LNCaP clone FGC (cell line): ENCODE data around the gene TAGLN.

ENCODE experiments used
- DNase-seq: peaks from one replicate; pipeline ENCODE4 v3.0.0-alpha.2; 2011; ENCODE audit warnings: low read depth
- H3K4me3 ChIP-seq: 2 replicates; pipeline ENCODE4 v1.5.1; 2011; ENCODE audit warnings: mild to moderate bottlenecking, low read depth, low read length, control low read depth
- TF ChIP-seq, protein P1 (sequence below): IDR thresholded peaks from 2 replicates; pipeline ENCODE4 v1.5.1; 2012; ENCODE audit warnings: mild to moderate bottlenecking; ENCODE audit not compliant: control insufficient read depth, insufficient read depth; ENCODE audit errors: extremely low read depth

TAGLN gene

DNA sequence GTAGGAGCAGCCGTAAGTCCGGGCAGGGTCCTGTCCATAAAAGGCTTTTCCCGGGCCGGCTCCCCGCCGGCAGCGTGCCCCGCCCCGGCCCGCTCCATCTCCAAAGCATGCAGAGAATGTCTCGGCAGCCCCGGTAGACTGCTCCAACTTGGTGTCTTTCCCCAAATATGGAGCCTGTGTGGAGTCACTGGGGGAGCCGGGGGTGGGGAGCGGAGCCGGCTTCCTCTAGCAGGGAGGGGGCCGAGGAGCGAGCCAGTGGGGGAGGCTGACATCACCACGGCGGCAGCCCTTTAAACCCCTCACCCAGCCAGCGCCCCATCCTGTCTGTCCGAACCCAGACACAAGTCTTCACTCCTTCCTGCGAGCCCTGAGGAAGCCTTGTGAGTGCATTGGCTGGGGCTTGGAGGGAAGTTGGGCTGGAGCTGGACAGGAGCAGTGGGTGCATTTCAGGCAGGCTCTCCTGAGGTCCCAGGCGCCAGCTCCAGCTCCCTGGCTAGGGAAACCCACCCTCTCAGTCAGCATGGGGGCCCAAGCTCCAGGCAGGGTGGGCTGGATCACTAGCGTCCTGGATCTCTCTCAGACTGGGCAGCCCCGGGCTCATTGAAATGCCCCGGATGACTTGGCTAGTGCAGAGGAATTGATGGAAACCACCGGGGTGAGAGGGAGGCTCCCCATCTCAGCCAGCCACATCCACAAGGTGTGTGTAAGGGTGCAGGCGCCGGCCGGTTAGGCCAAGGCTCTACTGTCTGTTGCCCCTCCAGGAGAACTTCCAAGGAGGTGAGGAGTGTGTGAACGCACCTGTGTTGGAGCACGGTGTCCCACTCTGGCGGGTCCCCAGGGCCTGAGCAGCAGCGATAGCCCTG, at the start of gene TAGLN:
TSS of gene TAGLN (plus strand) at position 318 of the 863 bp plus-strand sequence. CDS start 3,644 bp downstream, outside the sequence.
- no peak within 1 kb of the TSS for H3K4me3 ChIP-seq
- TF ChIP-seq, protein P1, sequence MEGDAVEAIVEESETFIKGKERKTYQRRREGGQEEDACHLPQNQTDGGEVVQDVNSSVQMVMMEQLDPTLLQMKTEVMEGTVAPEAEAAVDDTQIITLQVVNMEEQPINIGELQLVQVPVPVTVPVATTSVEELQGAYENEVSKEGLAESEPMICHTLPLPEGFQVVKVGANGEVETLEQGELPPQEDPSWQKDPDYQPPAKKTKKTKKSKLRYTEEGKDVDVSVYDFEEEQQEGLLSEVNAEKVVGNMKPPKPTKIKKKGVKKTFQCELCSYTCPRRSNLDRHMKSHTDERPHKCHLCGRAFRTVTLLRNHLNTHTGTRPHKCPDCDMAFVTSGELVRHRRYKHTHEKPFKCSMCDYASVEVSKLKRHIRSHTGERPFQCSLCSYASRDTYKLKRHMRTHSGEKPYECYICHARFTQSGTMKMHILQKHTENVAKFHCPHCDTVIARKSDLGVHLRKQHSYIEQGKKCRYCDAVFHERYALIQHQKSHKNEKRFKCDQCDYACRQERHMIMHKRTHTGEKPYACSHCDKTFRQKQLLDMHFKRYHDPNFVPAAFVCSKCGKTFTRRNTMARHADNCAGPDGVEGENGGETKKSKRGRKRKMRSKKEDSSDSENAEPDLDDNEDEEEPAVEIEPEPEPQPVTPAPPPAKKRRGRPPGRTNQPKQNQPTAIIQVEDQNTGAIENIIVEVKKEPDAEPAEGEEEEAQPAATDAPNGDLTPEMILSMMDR = no peak
- DNase-seq = no peak

GRCh38 chr11:117152066-117152465, 47.1 kb upstream of the TAGLN start:
- DNase-seq = no peak
- no peak overlapping the region for H3K4me3 ChIP-seq
- TF ChIP-seq, protein P1 = no peak

DNA sequence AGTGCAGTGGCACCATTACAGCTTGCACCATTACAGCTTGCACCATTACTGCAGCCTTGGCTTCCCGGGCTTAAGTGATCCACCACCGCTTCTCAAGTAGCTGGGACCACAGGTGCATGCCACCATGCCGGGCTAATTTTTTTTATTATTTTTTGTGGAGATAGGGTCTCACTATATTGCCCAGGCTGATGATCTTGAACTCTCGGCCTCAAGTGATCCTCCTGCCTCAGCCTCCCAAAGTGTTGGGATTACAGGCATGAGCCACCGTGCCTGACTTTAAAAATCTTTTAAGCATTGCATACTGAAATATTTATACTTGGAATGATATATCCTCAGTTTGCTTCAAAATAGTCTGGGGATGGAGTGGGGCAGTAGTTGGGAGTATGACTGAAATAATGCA, 44.7 kb upstream of the TAGLN start:
- TF ChIP-seq, protein P1 = no peak
- H3K4me3 ChIP-seq = no peak overlapping the region
- no peak for DNase-seq

- no peak overlapping the region for H3K4me3 ChIP-seq
- no peak for DNase-seq
- TF ChIP-seq, protein P1 = no peak
Observed at GRCh38 chr11:117157507-117157906, 41.7 kb upstream of the TAGLN start.

GRCh38 chr11:117159892-117160291, 39.3 kb upstream of the TAGLN start:
- no peak for DNase-seq
- no peak overlapping the region for H3K4me3 ChIP-seq
- TF ChIP-seq, protein P1 = no peak

DNA sequence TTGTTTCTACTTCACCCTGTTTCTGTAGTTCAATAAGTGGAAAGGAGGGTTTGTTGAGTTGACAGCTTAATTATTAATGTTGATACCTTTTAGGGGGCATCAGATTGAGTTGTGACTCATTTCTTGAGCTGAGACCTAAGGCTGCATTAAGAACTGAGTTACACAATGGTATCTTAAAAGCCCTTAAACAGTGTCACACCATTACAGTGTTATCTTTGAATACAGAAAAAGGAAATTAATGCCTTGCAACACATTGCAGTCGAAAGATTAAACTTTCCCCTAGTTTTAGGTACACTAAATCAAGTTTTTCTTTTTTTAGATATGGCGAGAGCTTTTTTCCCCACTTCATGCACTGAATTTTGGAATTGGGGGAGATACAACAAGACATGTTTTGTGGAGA, 38.3 kb upstream of the TAGLN start:
- H3K4me3 ChIP-seq = no peak overlapping the region
- TF ChIP-seq, protein P1 = no peak
- no peak for DNase-seq

DNA sequence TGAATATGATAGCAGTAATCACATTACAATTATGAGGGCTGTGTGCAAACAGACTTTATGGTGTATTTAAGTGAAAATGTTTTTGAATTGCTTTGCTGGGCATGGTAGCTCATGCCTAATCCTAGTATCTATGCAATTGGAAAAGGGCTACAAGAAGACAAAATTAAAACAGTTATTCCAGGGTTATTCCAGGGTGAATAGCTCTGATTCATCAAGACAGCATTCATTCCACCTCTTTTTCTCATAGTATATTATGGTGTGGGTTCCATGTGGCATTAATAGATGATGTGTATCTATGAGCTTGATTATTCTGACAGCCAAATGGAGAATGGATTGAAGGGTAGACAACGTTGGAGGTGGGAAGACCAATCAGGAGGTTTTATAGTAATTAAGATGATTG, 32.7 kb upstream of the TAGLN start:
- TF ChIP-seq, protein P1 = no peak
- no peak overlapping the region for H3K4me3 ChIP-seq
- no peak for DNase-seq
